ENCODE data around the gene MCM7. TPM values are rescaled to one million over a fixed set of nuclear protein-coding genes. Genes with fewer than 3 reads are reported as not detected.

MCM7 gene
- total and polyA plus RNA-seq, 2 of the 13 experiments (the other 11 are each of a cell fraction or from before 2014, with no cell fraction given): 84.5 to 214 TPM

DNA sequence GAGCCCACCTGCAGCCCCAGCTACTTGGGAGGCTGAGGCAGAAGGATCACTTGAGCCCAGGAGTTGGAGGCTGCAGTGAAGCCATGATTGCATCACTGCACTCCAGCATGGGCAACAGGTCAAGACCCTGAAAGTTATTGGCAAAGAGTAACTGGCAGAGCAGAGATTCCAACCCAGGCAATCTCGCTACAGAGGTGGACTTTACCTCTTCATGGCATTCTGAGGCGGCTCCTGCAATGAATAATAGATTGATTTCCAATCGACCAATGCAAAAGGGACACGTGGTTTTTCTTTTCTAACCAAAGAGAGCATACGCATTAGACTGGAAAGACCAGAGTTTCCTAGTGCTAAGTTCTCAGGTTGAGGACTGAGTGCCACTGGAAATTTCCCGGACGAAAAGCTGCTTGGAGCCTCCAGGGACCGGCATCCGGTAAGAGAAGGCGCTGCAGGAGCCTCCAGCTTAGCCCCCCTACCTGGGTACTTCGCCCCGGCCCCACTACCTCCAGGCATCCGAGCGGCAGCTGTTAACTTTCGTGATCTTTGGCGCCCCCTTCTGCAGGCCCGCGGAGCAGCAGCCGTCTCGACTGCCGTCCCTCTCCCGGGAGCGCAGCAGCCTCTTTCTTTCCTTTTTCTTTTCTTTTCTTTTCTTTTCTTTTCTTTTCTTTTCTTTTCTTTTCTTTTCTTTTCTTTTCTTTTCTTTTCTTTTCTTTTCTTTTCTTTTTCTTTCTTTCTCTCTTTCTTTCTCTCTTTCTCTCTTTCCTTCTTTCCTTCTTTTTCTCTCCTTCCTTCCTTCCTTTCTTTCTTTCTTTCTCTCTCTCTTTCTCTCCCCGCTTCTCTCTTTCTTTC lies 29.6 kb upstream of the MCM7 start (continued):
- TF ChIP-seq THAP11 (CRISPR knock-in tag; IDR thresholded peaks at IDR 0.05) (0 out of 2 replicates have a peak, but pooled peaks have one; percentile 29), TEAD3 (CRISPR knock-in tag; optimal IDR thresholded peaks at IDR 0.05; ENCODE audit: borderline replicate concordance) (peak; percentile 11), ZNF652 (CRISPR knock-in tag; IDR thresholded peaks at IDR 0.05; ENCODE audit: borderline replicate concordance, low read depth) (no peak), ZNF430 (CRISPR knock-in tag; IDR thresholded peaks at IDR 0.05) (no peak), ZNF563 (CRISPR knock-in tag; IDR thresholded peaks at IDR 0.05) (no peak), RBM39 (IDR thresholded peaks at IDR 0.05; ENCODE audit: low read depth, low read length, poor library complexity, severe bottlenecking) (peak; percentile 99), HNRNPK (IDR thresholded peaks at IDR 0.05; ENCODE audit: low read depth, low read length, poor library complexity, severe bottlenecking) (no peak), CBX5 (CRISPR knock-in tag; IDR thresholded peaks at IDR 0.05; ENCODE audit: borderline replicate concordance) (0 out of 2 replicates have a peak, but pooled peaks have one; percentile 38), KDM2A (CRISPR knock-in tag; IDR thresholded peaks at IDR 0.05; ENCODE audit: borderline replicate concordance, low read depth) (peak; percentile 64; the same call in 1 of the 2 replicates), CEBPG (CRISPR knock-in tag; IDR thresholded peaks at IDR 0.05) (peak; percentile 90), ATF7 (IDR thresholded peaks at IDR 0.05) (peak; percentile 40; the same call in 1 of the 2 replicates), ATF7 (CRISPR knock-in tag; IDR thresholded peaks at IDR 0.05) (no peak), ZNF121 (CRISPR knock-in tag; IDR thresholded peaks at IDR 0.05) (peak; percentile 85), ZBTB21 (CRISPR knock-in tag; IDR thresholded peaks at IDR 0.05) (no peak), XBP1 (CRISPR knock-in tag; IDR thresholded peaks at IDR 0.05) (peak; percentile 96)
- TF ChIP-seq, protein P1, sequence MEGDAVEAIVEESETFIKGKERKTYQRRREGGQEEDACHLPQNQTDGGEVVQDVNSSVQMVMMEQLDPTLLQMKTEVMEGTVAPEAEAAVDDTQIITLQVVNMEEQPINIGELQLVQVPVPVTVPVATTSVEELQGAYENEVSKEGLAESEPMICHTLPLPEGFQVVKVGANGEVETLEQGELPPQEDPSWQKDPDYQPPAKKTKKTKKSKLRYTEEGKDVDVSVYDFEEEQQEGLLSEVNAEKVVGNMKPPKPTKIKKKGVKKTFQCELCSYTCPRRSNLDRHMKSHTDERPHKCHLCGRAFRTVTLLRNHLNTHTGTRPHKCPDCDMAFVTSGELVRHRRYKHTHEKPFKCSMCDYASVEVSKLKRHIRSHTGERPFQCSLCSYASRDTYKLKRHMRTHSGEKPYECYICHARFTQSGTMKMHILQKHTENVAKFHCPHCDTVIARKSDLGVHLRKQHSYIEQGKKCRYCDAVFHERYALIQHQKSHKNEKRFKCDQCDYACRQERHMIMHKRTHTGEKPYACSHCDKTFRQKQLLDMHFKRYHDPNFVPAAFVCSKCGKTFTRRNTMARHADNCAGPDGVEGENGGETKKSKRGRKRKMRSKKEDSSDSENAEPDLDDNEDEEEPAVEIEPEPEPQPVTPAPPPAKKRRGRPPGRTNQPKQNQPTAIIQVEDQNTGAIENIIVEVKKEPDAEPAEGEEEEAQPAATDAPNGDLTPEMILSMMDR (CRISPR knock-in tag; IDR thresholded peaks at IDR 0.05): peak; percentile 91
- TF ChIP-seq, protein P2, sequence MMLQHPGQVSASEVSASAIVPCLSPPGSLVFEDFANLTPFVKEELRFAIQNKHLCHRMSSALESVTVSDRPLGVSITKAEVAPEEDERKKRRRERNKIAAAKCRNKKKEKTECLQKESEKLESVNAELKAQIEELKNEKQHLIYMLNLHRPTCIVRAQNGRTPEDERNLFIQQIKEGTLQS (CRISPR knock-in tag; IDR thresholded peaks at IDR 0.05): peak; percentile 78
- TF ChIP-seq, protein P3, sequence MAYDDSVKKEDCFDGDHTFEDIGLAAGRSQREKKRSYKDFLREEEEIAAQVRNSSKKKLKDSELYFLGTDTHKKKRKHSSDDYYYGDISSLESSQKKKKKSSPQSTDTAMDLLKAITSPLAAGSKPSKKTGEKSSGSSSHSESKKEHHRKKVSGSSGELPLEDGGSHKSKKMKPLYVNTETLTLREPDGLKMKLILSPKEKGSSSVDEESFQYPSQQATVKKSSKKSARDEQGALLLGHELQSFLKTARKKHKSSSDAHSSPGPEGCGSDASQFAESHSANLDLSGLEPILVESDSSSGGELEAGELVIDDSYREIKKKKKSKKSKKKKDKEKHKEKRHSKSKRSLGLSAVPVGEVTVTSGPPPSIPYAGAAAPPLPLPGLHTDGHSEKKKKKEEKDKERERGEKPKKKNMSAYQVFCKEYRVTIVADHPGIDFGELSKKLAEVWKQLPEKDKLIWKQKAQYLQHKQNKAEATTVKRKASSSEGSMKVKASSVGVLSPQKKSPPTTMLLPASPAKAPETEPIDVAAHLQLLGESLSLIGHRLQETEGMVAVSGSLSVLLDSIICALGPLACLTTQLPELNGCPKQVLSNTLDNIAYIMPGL (CRISPR knock-in tag; IDR thresholded peaks at IDR 0.05; ENCODE audit: borderline replicate concordance in 1 of 2, low read depth in 1 of 2): peak; percentile 67 to 77; a peak in 3 of 4 replicates
- TF ChIP-seq, protein P4, sequence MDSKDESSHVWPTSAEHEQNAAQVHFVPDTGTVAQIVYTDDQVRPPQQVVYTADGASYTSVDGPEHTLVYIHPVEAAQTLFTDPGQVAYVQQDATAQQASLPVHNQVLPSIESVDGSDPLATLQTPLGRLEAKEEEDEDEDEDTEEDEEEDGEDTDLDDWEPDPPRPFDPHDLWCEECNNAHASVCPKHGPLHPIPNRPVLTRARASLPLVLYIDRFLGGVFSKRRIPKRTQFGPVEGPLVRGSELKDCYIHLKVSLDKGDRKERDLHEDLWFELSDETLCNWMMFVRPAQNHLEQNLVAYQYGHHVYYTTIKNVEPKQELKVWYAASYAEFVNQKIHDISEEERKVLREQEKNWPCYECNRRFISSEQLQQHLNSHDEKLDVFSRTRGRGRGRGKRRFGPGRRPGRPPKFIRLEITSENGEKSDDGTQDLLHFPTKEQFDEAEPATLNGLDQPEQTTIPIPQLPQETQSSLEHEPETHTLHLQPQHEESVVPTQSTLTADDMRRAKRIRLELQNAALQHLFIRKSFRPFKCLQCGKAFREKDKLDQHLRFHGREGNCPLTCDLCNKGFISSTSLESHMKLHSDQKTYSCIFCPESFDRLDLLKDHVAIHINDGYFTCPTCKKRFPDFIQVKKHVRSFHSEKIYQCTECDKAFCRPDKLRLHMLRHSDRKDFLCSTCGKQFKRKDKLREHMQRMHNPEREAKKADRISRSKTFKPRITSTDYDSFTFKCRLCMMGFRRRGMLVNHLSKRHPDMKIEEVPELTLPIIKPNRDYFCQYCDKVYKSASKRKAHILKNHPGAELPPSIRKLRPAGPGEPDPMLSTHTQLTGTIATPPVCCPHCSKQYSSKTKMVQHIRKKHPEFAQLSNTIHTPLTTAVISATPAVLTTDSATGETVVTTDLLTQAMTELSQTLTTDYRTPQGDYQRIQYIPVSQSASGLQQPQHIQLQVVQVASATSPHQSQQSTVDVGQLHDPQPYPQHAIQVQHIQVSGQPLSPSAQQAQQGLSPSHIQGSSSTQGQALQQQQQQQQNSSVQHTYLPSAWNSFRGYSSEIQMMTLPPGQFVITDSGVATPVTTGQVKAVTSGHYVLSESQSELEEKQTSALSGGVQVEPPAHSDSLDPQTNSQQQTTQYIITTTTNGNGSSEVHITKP (CRISPR knock-in tag; IDR thresholded peaks at IDR 0.05; ENCODE audit: low read depth): no peak
- TF ChIP-seq, protein P5, sequence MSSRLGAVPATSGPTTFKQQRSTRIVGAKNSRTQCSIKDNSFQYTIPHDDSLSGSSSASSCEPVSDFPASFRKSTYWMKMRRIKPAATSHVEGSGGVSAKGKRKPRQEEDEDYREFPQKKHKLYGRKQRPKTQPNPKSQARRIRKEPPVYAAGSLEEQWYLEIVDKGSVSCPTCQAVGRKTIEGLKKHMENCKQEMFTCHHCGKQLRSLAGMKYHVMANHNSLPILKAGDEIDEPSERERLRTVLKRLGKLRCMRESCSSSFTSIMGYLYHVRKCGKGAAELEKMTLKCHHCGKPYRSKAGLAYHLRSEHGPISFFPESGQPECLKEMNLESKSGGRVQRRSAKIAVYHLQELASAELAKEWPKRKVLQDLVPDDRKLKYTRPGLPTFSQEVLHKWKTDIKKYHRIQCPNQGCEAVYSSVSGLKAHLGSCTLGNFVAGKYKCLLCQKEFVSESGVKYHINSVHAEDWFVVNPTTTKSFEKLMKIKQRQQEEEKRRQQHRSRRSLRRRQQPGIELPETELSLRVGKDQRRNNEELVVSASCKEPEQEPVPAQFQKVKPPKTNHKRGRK (CRISPR knock-in tag; IDR thresholded peaks at IDR 0.05): peak; percentile 98

Measured in HepG2 (cell line).